DMS 273 treated with DMSO at 0.1 percent for 48 hours (cell line): ENCODE measurements around the gene SEMA5A.

Source experiments
- DNase-seq: peaks from one replicate; lab custom pipeline; 2025; lab: John Stamatoyannopoulos, UW

SEMA5A gene

GRCh38 chr5:9515436-9515835, 30.4 kb downstream of the SEMA5A start:
- DNase-seq, result no peak

- DNase-seq, result no peak
These were observed 30.9 kb downstream of the SEMA5A start for GRCh38 chr5:9514968-9515367.

- DNase-seq, result no peak
These were observed 32.0 kb downstream of the SEMA5A start for GRCh38 chr5:9513827-9514226.

GRCh38 chr5:9512457-9512856, 33.4 kb downstream of the SEMA5A start:
- no peak for DNase-seq

- no peak for DNase-seq
These were observed 37.9 kb downstream of the SEMA5A start for GRCh38 chr5:9507974-9508373.

- no peak for DNase-seq
These were observed 40.6 kb downstream of the SEMA5A start for GRCh38 chr5:9505225-9505624.

- no peak for DNase-seq
These were observed 43.0 kb downstream of the SEMA5A start for GRCh38 chr5:9502864-9503263.

GRCh38 chr5:9502050-9502834, 43.6 kb downstream of the SEMA5A start:
- no peak for DNase-seq

- no peak for DNase-seq
These were observed 45.2 kb downstream of the SEMA5A start for GRCh38 chr5:9500625-9501024.

GRCh38 chr5:9500193-9500592, 45.7 kb downstream of the SEMA5A start:
- no peak for DNase-seq

- no peak for DNase-seq
These were observed 46.4 kb downstream of the SEMA5A start for GRCh38 chr5:9499498-9499876.

GRCh38 chr5:9498541-9499497, 47.1 kb downstream of the SEMA5A start:
- DNase-seq, result no peak

GRCh38 chr5:9497347-9497746, 48.5 kb downstream of the SEMA5A start:
- no peak for DNase-seq

GRCh38 chr5:9496801-9497200, 49.1 kb downstream of the SEMA5A start:
- no peak for DNase-seq

- DNase-seq, result no peak
These were observed 50.8 kb downstream of the SEMA5A start for GRCh38 chr5:9495121-9495520.

GRCh38 chr5:9494301-9494700, 51.6 kb downstream of the SEMA5A start:
- DNase-seq, result no peak

- no peak for DNase-seq
These were observed 55.3 kb downstream of the SEMA5A start for GRCh38 chr5:9490494-9491097.

GRCh38 chr5:9483779-9484178, 62.1 kb downstream of the SEMA5A start:
- no peak for DNase-seq

GRCh38 chr5:9483243-9483642, 62.6 kb downstream of the SEMA5A start:
- DNase-seq, result no peak

- no peak for DNase-seq
These were observed 63.5 kb downstream of the SEMA5A start for GRCh38 chr5:9482381-9482780.

GRCh38 chr5:9480499-9480898, 65.4 kb downstream of the SEMA5A start:
- no peak for DNase-seq

- DNase-seq, result no peak
These were observed 65.9 kb downstream of the SEMA5A start for GRCh38 chr5:9479990-9480389.

- DNase-seq, result no peak
These were observed 66.5 kb downstream of the SEMA5A start for GRCh38 chr5:9479361-9479760.
